H9 (cell line): ENCODE results near the gene ZDHHC3. TPM values are rescaled to one million over a fixed set of nuclear protein-coding genes. Genes with fewer than 3 reads are reported as not detected.

ENCODE experiments used
- DNase-seq: peaks from one replicate; pipeline ENCODE4 v3.0.0-alpha.2; 2017
- H2AFZ ChIP-seq: one replicate; pipeline ENCODE4 v1.6.1; 2013; ENCODE audit warnings: mild to moderate bottlenecking, low read length, control low read depth, moderate library complexity
- H2AK5ac ChIP-seq: 2 replicates; pipeline ENCODE4 v1.6.1; 2013; ENCODE audit warnings: low read length, control low read depth, mixed read lengths; ENCODE audit not compliant: insufficient read length
- H2BK120ac ChIP-seq: one replicate; pipeline ENCODE4 v1.6.1; 2013; ENCODE audit warnings: low read depth, mild to moderate bottlenecking, low read length, control low read depth, inconsistent platforms; ENCODE audit not compliant: poor library complexity, severe bottlenecking
- H2BK12ac ChIP-seq: 2 replicates; pipeline ENCODE4 v1.6.1; 2013; ENCODE audit warnings: low read length, control low read depth, mixed read lengths, low read depth; ENCODE audit not compliant: insufficient read length
- H2BK15ac ChIP-seq: 2 replicates; pipeline ENCODE4 v1.6.1; 2013; ENCODE audit warnings: low read depth, low read length, control low read depth
- H2BK20ac ChIP-seq: one replicate; pipeline ENCODE4 v1.6.1; 2013; ENCODE audit warnings: low read depth, mild to moderate bottlenecking, low read length, control low read depth, inconsistent platforms; ENCODE audit not compliant: poor library complexity, severe bottlenecking
- H2BK5ac ChIP-seq: 2 replicates; pipeline ENCODE4 v1.6.1; 2013; ENCODE audit warnings: low read length, control low read depth, mixed read lengths; ENCODE audit not compliant: insufficient read length
- H3K14ac ChIP-seq: 2 replicates; pipeline ENCODE4 v1.6.1; 2013; ENCODE audit warnings: low read length, control low read depth; ENCODE audit not compliant: insufficient read depth
- H3K18ac ChIP-seq: 2 replicates; pipeline ENCODE4 v1.6.1; 2013; ENCODE audit warnings: low read depth, mild to moderate bottlenecking, mixed read lengths, low read length, control low read depth; ENCODE audit not compliant: insufficient read length
- H3K23ac ChIP-seq: 2 replicates; pipeline ENCODE4 v1.6.1; 2013; ENCODE audit warnings: low read length, control low read depth, mixed read lengths, low read depth; ENCODE audit not compliant: insufficient read length
- H3K23me2 ChIP-seq: 2 replicates; pipeline ENCODE4 v1.6.1; 2013; ENCODE audit warnings: low read depth, mild to moderate bottlenecking, mixed read lengths, low read length, control low read depth; ENCODE audit not compliant: insufficient read length, poor library complexity, severe bottlenecking
- H3K27ac ChIP-seq: 2 replicates; pipeline ENCODE4 v1.5.1; 2013; ENCODE audit warnings: low read length, control low read depth, mixed read lengths, low read depth; ENCODE audit not compliant: insufficient read length
- H3K27me3 ChIP-seq: 2 replicates; pipeline ENCODE4 v1.6.1; 2013; ENCODE audit warnings: low read length, control low read depth, inconsistent platforms; ENCODE audit not compliant: insufficient read depth
- H3K4ac ChIP-seq: 2 replicates; pipeline ENCODE4 v1.6.1; 2013; ENCODE audit warnings: low read depth, mild to moderate bottlenecking, control low read depth, inconsistent platforms, low read length, moderate library complexity
- H3K4me1 ChIP-seq: 2 replicates; pipeline ENCODE4 v1.6.1; 2013; ENCODE audit warnings: low read length, control low read depth, inconsistent platforms; ENCODE audit not compliant: insufficient read depth
- H3K4me2 ChIP-seq: 2 replicates; pipeline ENCODE4 v1.6.1; 2013; ENCODE audit warnings: low read length, control low read depth, mixed read lengths; ENCODE audit not compliant: insufficient read length, insufficient read depth
- H3K56ac ChIP-seq: 2 replicates; pipeline ENCODE4 v1.6.1; 2013; ENCODE audit warnings: low read depth, mild to moderate bottlenecking, mixed read lengths, low read length, control low read depth; ENCODE audit not compliant: insufficient read length
- H3K79me1 ChIP-seq: 2 replicates; pipeline ENCODE4 v1.6.1; 2013; ENCODE audit warnings: low read depth, mild to moderate bottlenecking, moderate library complexity, low read length, control low read depth, inconsistent platforms; ENCODE audit not compliant: insufficient read depth, poor library complexity, severe bottlenecking
- H3K79me2 ChIP-seq: 2 replicates; pipeline ENCODE4 v1.6.1; 2013; ENCODE audit warnings: low read length, control low read depth, inconsistent platforms; ENCODE audit not compliant: insufficient read depth
- H3K9ac ChIP-seq: 2 replicates; pipeline ENCODE4 v1.6.1; 2013; ENCODE audit warnings: low read length, control low read depth, mixed read lengths; ENCODE audit not compliant: insufficient read length; ENCODE audit errors: extremely low read depth
- H3K9me3 ChIP-seq: one replicate; pipeline ENCODE4 v1.6.1; 2013; ENCODE audit warnings: low read depth, low read length, inconsistent platforms; ENCODE audit not compliant: control insufficient read depth
- H3T11ph ChIP-seq: one replicate; pipeline ENCODE4 v1.6.1; 2013; ENCODE audit warnings: mild to moderate bottlenecking, low read length, control low read depth, inconsistent platforms
- H4K20me1 ChIP-seq: one replicate; pipeline ENCODE4 v1.6.1; 2013; ENCODE audit not compliant: control insufficient read depth, insufficient read length, insufficient read depth
- H4K5ac ChIP-seq: 2 replicates; pipeline ENCODE4 v1.6.1; 2013; ENCODE audit warnings: low read depth, mild to moderate bottlenecking, mixed read lengths, low read length, control low read depth; ENCODE audit not compliant: insufficient read length
- H4K8ac ChIP-seq: replicated peaks from 2 replicates; pipeline ENCODE4 v1.6.1; 2013; ENCODE audit warnings: low read length, control low read depth, mixed read lengths, low read depth; ENCODE audit not compliant: insufficient read length
- H4K91ac ChIP-seq: 2 replicates; pipeline ENCODE4 v1.6.1; 2013; ENCODE audit warnings: low read depth, mild to moderate bottlenecking, moderate library complexity, mixed read lengths, low read length, control low read depth; ENCODE audit not compliant: insufficient read length
- H3K27ac Mint-ChIP-seq, 3 experiments: 2 replicates in 2 of 3; 3 replicates in 1 of 3; pipeline ENCODE4 v1.8.0; 2020 to 2021; ENCODE audit warnings: mixed read lengths in 3 of 3, mild to moderate bottlenecking in 1 of 3, moderate library complexity in 1 of 3
- H3K27me3 Mint-ChIP-seq: 2 replicates; pipeline ENCODE4 v1.8.0; 2021; ENCODE audit warnings: low read depth, mild to moderate bottlenecking, moderate library complexity, mixed read lengths
- H3K36me3 Mint-ChIP-seq, 3 experiments: 2 replicates in 2 of 3; 3 replicates in 1 of 3; pipeline ENCODE4 v1.8.0; 2020 to 2021; ENCODE audit warnings: low read depth in 3 of 3, mixed read lengths in 3 of 3; ENCODE audit not compliant: insufficient read depth in 1 of 3
- H3K4me1 Mint-ChIP-seq, 2 experiments: 2 replicates each; pipeline ENCODE4 v1.8.0; 2020; ENCODE audit warnings: mixed read lengths in 2 of 2
- H3K4me3 Mint-ChIP-seq, 2 experiments: 2 replicates in 1 of 2; 3 replicates in 1 of 2; pipeline ENCODE4 v1.8.0; 2020 to 2021; ENCODE audit warnings: mild to moderate bottlenecking in 2 of 2, mixed read lengths in 2 of 2, moderate library complexity in 1 of 2
- H3K9me3 Mint-ChIP-seq, 2 experiments: 2 replicates in 1 of 2; 3 replicates in 1 of 2; pipeline ENCODE4 v1.8.0; 2020; ENCODE audit warnings: mild to moderate bottlenecking in 2 of 2, mixed read lengths in 2 of 2, moderate library complexity in 1 of 2
- WGBS: extraction: QIAGEN DNeasy Blood & Tissue Kit; methylation state at CpG from one replicate; pipeline ENCODE4 v1.1.7; 2013; ENCODE audit warnings: missing lambda C conversion rate, low lambda C conversion rate, mixed read lengths; ENCODE audit not compliant: insufficient read length; ENCODE audit errors: extremely low coverage; 5-methylcytosine and 5-hydroxymethylcytosine counted together
- total RNA-seq: library from RNA; stranded (reverse); gene quantifications from 2 replicates; pipeline ENCODE4 v1.2.1, GENCODE V29; 2021
- TF ChIP-seq, protein P1 (sequence below): fragments of 200-600 bp; sonication (generic); conservative IDR thresholded peaks from 3 replicates; pipeline ENCODE4 v1.8.0; 2021; ENCODE audit warnings: antibody characterized with exemption, mild to moderate bottlenecking

ZDHHC3 gene
- total RNA-seq, 1 experiment from 2014 or later = 71.3 TPM

DNA sequence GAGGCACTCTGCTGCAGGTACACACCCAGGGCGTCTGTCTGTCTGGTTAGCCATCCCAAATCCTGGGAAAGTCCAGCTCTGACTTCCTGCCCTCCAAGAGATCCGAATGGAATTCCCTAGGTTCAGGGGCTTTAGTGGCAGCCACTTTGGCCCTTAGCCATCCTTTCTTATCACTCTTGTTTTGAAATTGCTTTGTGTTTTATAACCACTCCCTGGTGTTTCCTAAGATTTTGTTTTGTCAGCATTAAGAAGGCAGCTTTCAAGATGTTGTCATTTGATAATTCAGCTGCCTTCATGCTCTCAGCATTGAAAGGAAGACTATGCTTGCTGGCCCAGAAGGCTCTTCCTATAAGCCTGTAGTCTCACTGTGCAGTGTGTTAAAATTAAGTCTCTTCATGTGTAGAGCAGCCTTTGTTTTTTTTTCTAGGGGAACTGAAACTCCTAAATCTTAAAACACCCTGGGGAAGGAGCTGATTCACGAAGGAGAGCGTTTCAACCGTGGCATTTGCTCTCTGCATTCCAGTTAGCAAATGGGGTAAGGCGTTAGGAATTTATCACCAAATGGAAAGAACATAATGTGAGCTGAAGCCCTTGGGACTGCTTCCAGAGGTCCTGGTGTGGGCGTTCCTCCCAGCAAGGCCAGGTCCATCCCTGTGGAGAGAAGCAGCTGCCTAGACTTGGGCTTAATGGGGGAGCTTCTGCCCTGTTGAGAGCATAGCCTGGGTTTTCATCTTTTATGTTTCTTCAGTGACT, 36.0 kb upstream of the ZDHHC3 start:
- Histone ChIP-seq H2BK12ac (no peak overlapping the region), H3K4me2 (no peak overlapping the region), H3K23ac (no peak overlapping the region), H3K4me1 (no peaks in the 10 kb centered on the region), H3K14ac (no peak overlapping the region), H2BK120ac (no peak overlapping the region), H2BK5ac (no peak overlapping the region), H3K9me3 (no peaks in the 10 kb centered on the region), H4K8ac (no peak overlapping the region), H3K27me3 (no peaks in the 10 kb centered on the region), H4K91ac (no peak overlapping the region), H3K56ac (no peak overlapping the region), H2BK20ac (no peak overlapping the region), H3T11ph (no peak overlapping the region), H3K79me1 (no peaks in the 10 kb centered on the region), H3K18ac (no peak overlapping the region), H3K79me2 (no peaks in the 10 kb centered on the region), H3K23me2 (no peaks in the 10 kb centered on the region), H4K20me1 (no peaks in the 10 kb centered on the region), H4K5ac (no peak overlapping the region), H2AFZ (no peak overlapping the region), H3K9ac (no peak overlapping the region), H3K27ac (no peak overlapping the region), H3K4ac (no peak overlapping the region), H2BK15ac (no peak overlapping the region), H2AK5ac (no peak overlapping the region)
- Mint-ChIP-seq H3K4me3 (no peak overlapping the region), H3K4me1 (peaks cover 6 to 8% of the 10 kb centered on the region in 2 experiments), H3K9me3 (no peaks in the 10 kb centered on the region), H3K27me3 (no peaks in the 10 kb centered on the region), H3K36me3 (peaks cover 34 to 58% (median 50%) of the 10 kb centered on the region in 3 experiments), H3K27ac (no peak overlapping the region; a peak in 1 of 7 replicates)
- DNase-seq = no peak
- TF ChIP-seq, protein P1, sequence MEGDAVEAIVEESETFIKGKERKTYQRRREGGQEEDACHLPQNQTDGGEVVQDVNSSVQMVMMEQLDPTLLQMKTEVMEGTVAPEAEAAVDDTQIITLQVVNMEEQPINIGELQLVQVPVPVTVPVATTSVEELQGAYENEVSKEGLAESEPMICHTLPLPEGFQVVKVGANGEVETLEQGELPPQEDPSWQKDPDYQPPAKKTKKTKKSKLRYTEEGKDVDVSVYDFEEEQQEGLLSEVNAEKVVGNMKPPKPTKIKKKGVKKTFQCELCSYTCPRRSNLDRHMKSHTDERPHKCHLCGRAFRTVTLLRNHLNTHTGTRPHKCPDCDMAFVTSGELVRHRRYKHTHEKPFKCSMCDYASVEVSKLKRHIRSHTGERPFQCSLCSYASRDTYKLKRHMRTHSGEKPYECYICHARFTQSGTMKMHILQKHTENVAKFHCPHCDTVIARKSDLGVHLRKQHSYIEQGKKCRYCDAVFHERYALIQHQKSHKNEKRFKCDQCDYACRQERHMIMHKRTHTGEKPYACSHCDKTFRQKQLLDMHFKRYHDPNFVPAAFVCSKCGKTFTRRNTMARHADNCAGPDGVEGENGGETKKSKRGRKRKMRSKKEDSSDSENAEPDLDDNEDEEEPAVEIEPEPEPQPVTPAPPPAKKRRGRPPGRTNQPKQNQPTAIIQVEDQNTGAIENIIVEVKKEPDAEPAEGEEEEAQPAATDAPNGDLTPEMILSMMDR = no peak
- WGBS = no CpG with 5 or more reads among the region's 7 CpGs
